ENCODE results near the gene LDLRAD4.

The LDLRAD4 gene

GRCh38 chr18:13289481-13290205 is 71.1 kb downstream of the LDLRAD4 start:
- DNase-seq = no peak

- no peak for DNase-seq
Observed at GRCh38 chr18:13290856-13291271, 72.3 kb downstream of the LDLRAD4 start.

DNA sequence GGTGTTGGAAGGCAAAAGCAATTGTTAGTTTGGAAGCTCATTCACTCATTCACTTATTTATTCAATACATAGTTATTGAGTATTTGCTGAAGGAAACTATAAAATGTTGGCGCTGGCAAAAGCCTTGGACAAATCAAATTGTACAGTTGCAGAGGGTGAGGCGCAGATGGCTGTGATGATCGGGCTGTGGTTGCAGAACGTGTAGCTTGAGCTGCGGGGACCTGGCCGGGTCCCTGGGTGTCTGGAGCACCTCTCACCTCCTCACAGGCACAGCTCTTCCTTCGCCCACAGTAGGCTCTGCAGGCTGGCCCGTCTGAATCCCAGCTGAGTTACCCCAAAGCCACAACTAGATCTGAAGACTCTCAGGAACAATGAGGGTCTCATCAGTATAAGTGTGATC is 72.7 kb downstream of the LDLRAD4 start:
- no peak for DNase-seq

DNA sequence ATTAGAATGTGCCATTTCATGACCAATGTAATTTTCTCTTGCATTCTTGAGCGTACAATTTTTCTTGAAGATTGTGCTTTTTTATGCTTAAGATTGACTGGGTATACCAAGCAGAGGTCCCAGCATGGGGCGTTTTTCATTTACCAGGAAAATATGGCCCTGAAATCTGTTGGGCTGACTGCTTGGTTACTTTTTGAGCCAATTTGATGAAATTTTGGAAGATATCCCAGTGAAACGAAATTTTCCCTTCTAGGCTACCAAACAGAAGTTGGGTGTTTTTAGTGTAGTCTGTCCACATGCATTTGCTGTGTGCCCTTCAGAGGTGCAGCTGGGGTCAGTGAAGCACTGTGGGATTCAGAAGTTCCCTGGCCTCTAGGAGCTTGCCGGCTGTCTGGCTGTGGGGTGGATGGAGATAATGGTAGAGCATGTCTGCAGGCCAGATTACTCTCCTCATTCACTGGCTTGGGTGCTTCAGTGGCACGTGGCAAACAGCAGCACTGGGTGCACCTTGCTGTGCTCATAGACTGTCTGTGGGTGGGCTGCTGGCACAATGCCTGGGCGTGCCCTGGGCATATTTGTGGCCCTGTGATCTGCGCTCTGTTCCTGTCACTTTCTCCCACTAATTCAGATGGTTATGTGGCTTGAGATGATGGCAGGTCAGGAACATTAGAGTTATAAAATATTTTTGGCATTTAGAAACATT is 73.3 kb downstream of the LDLRAD4 start:
- DNase-seq = no peak

DNA sequence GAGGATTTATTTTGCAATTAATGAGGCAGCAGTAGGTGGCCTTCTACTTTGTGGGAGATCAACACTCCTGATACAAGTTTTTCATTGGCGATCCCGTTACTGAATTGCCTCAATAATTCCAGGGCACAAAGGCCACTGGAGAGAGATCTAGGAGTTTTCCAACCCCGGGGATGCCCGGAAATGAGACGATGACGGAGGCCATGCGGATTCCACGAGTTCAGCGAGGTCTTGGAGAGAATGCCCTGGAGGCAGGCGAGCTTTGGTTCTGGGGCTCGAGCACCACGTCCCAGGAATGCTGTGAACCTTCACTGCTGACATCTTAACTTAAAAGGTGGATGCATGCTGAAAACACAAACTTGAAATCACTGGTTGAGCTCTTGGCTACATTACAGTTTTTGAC is 74.2 kb downstream of the LDLRAD4 start:
- DNase-seq = no peak

- DNase-seq = no peak
Observed at GRCh38 chr18:13294309-13294708, 75.7 kb downstream of the LDLRAD4 start.

GRCh38 chr18:13295894-13296293 is 77.3 kb downstream of the LDLRAD4 start:
- no peak for DNase-seq

DNA sequence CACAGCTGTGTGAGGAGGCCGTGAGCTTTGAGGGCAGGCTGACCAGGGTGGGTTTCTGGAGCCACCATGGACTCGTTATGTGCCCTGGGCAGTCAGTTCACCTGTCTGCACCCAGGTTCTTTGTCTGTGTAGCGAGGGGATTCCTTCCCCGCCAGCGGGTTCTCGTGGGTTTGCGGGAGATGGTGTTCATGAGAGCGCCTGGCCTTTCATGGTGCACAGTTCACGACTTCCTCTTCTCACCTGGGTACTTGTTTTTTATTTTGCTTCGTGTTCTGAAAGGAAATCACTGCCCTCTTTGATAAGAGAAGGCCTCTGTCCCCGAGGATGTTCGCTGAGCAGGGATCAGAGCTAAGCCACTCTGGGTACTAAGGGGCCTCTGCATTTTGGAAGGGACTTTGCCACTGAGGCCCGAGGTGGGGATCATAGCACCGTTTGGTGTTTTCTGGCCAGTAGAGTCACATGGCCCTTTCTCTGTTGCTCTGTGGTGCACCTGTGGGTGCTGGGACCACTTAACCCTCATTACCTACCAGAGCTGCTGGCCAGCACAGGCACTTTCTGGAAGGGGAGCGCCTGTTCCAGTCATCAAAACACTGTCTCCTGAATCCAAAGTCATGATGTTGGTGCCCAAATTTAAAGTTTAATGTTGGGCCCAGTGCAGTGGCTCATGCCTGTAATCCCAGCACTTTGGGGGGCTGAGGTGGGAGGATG is 78.5 kb downstream of the LDLRAD4 start:
- no peak for DNase-seq

DNA sequence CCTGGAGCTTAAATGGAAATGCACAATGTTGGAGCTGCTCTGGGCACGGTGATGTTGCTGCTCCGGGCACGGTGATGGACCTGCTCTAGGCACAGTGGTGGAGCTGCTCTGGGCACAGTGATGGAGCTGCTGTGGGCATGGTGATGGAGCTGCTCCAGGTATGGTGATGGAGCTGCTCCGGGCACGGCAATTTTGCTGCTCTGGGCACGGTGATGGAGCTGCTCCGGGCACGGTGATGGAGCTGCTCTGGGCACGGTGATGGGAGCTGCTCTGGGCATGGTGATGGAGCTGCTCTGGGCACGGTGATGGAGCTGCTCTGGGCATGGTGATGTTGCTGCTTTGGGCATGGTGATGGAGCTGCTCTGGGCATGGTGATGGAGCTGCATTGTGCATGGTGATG is 79.7 kb downstream of the LDLRAD4 start:
- no peak for DNase-seq

DNA sequence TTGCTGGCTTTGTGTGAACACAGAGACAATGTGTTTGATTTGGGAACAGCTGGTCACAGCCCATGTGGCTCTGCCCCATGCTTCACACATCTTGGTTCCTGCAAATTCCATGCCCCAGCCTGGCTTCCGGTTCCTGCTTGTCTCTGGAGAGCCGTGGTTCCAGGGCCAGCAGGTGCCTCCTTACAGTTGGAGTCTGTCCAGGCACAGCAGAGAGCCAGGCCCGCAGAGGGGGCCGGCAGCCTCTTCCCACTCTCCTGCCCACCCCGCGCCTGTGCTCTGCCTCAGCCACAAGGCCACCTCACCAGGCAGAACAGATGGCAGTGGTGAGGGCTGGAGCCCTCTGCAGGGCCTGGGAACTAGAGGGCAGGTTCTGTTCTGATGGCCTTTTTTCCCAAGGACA is 81.5 kb downstream of the LDLRAD4 start:
- no peak for DNase-seq

- DNase-seq = no peak
Observed at GRCh38 chr18:13300796-13301195, 82.2 kb downstream of the LDLRAD4 start.

DNA sequence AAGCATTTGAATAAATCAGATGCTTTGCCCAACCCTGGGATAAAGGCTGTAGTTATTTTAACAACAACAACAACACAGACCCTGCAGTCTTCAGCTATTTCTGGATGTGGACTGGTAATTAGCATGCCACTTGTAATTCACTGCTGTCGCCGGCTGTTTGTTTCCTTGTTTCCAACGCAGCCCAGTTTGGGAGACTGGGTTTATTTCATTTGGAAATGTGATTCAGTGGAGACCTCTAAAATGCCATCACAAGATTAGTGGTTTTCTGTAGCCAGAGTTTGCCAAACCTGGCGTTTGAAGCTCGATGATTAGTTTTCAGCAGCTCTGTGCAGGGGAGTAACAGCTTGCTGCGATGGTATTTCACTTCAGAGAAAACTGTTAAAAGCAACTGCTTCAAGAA is 83.5 kb downstream of the LDLRAD4 start:
- no peak for DNase-seq

DNA sequence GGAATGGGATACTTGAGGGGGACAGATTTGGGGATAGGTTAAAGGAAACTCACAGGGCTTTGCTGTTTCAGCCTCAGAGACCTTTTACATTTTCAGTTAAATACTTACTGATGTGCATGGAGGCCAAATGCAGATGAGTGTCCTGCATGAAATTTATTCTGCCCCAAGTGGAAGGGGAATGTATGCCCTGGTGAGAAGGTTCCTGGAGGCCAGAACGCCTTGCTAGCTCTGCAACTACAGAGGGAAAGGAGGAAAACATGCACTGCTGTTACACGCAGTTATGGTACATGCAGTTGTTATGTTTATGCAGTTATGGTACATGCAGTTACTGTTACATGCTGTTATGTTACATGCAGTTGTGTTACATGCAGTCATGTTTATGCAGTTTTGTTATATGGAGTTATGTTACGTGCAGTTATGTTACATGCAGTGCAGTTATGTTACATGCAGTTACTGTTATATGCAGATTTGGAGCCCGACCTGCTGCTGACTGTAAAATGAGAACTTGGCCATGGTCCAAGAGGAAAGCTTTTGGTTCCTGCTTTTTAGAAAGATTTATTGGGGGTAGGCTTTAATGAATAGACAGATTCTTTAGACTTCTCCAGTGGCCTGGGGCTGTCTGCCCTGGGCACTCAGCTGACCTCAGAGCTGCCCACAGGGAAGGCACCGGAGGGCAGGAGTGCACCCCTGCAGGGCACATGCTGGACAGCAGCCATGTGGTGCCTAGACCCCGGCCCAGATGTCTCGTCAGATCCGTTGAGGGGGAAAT is 84.1 kb downstream of the LDLRAD4 start:
- peak; percentile 31 to 58 for DNase-seq

GRCh38 chr18:13303756-13304364 is 85.3 kb downstream of the LDLRAD4 start:
- DNase-seq = no peak

DNA sequence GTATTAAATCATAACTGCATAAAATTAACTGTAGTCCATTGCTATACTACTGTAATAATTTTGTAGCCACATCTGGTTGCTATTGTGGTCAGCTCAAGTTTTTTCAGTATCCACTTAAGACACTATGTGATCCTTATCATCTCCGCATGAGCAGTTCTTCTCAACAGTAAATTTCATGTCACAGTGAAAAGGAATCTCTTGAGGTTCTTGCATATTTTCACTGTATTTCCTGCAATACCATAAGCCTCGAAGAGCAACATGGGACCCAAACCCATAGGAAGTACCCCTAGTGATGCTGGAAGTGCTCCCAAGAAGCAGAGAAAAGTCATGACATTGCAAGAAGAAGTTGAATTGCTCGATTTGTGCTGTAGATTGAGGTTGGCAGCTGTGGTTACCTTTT is 86.7 kb downstream of the LDLRAD4 start:
- no peak for DNase-seq

- no peak for DNase-seq
Observed at GRCh38 chr18:13306583-13306982, 88.0 kb downstream of the LDLRAD4 start.

DNA sequence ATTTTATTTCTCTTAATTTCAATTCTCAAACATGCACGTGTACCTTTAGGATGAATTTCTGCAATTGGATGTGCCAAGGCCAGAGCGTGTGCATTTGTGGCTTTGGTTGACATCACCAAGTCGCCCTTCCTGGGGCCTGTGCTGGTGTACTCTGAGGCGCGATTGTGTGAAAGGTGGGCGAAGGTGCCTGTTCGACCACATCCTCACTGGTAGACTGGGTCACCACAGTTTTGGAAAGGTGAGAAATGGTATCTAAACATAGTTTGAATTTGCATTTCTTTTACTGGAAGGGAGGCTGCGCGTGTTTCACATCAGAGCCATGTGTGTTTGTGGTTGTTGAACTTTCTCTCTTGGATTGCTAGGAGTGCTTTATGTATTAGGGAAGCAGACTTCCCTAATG is 89.8 kb downstream of the LDLRAD4 start:
- DNase-seq = no peak

DNA sequence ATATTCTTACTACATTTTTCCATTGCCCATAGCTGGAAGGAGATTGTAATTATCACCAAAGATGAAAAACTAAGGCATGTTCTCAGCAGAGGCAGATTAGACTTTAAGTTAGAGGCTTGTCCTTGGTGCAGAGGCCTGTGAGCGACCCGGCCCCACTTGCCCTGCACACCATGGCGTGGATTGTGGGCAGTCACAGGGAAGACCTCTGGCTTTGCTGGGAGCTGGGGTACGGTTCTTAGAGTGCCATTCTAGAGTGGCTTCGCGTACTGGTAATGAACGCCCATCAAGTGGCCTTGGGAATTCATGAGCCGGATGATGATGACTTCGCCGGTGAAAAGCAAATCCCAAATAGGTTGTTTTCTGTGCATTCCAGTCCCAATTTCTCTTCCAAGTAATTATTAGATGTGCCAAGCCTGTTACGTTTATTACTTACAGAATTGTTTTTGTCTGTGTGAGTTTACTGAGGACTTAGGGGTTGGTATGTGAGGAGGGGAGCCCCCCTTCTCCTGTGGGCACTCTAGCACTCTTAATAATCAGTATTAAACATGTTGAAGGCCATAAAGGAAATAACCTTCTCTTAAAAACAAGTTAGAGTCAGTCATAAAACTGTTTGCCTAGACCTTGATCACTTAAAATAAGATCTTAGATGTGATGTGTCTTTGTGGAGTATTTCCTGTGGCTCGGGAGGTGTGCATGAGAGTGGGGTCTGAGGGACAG is 90.6 kb downstream of the LDLRAD4 start:
- DNase-seq = no peak

DNA sequence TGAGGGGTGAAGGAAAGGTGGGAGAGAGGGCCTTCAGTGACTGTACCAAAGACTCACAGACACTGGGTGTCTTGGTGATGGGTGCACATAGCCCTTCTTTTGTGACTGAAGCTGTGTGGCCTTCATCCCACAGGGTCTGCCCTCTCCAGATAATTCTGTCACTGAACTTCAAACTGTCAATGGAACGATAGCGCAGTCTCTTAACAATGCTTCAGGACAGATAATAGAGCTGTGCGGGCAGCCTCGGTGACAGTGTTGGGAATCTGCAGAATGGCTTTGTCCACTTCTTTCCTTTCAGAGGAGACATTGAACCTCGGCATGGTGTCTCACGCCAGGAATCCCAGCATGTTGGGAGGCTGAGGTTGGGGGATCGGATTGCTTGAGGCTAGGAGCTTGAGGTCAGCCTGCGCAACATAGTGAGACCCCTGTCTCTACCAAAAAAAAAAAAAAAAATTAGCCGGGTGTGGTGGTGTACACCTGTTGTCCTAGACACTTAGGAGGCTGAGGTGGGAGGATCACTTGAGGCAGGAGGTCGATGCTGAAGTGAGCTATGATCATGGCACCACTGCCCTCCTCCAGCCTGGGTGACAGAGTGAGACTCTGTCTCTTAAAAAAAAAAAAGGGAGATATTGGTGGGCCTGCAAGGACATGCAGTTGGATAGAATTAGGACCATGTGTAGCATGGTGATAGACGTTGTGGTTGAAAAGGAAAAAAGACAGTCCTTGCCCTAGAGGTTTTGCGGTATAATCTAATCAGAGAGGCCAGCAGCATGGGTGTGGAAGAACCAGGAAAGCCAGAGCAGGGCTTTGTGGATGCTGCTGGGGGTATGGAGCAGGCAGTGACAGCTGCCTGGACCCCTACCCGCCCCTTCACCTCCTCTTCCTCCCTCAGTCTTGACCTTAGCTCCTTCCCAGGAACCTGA is 91.4 kb downstream of the LDLRAD4 start:
- DNase-seq = no peak

DNA sequence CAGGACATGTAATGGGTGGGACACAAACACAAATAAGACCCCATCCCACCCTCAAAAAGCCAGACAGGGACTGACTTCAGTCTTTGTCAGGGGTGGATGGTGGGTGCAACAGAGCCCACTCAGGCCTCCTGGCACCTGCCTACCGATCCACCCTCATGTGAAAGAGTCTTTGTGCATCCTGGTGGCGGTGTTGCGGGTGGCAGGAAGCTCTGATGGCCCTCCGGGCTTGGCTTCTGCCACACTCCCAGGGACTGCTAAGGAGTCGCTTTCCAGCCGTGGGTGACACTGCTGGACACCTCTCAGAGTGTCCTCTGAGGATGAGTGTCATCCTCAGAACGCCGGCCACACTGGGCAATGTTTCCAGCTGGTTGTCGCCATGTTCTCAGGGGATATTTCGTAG is 92.6 kb downstream of the LDLRAD4 start:
- DNase-seq = no peak

DNA sequence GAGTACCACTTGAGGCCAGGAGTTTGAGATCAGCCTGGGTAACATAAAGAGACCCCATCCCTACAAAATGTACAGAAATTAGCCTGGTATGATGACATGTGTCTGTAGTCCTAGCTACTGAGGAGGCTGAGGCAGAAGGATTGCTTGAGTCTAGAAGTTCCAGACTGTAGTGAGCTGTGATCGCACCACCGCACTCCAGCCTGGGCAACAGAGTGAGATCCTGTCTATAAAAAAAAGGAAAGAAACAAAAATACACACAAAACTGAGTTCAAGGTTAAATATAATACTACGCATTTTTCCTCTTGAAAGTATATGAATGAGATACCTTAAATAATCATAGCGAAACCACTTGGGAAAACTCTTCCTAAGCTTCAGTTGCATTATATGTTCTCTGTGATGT is 94.0 kb downstream of the LDLRAD4 start:
- DNase-seq = no peak
